ENCODE measurements around the gene PCBP4.
"Not testable (repeated sequence)": the region's sequence is repeated elsewhere in the genome, so short reads cannot be mapped to it uniquely, and the experiment has no call there.

Gene PCBP4

GRCh38 chr3:51994530-51994929 is 27.3 kb upstream of the PCBP4 start:
- DNase-seq (ENCODE audit: low spot score): no peak

GRCh38 chr3:51993657-51994056 is 26.4 kb upstream of the PCBP4 start:
- DNase-seq (ENCODE audit: low spot score): not testable (repeated sequence)

DNA sequence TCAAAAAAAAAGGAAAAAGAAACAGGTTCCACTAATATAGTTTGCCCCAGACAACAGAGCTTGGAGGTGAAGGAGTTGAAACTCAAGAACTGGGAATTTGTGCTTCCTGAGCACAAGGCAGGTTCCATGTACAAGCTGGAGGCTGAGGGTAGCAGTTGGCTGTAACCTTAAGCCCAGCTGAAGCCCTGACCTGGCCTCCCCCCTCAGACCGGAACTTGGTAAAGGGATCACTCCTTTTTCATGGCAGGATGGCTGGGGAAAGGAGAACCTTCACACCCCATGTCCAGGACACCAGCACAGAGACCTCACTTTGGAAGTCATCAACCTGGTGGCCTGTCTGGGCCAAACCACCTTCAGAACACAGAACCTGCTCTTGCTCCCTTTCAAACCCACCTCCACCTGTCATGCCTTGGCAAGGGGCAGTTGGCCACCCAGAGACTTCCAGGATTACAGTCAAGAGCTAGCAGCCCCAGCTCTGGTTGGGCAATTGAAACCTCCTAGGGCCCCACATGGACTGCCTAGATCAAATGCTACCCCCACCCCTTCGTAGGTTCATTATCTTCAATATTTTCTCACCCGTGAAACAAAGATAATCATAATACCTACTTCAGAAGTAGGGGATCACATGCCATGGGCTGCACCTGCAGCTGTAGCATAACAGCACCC is 24.9 kb upstream of the PCBP4 start:
- DNase-seq (ENCODE audit: low spot score): no peak

GRCh38 chr3:51990501-51990971 is 23.3 kb upstream of the PCBP4 start:
- not testable (repeated sequence) for DNase-seq (ENCODE audit: low spot score)

GRCh38 chr3:51988286-51989146 is 21.3 kb upstream of the PCBP4 start:
- no peak for DNase-seq (ENCODE audit: low spot score)

GRCh38 chr3:51987568-51987967 is 20.3 kb upstream of the PCBP4 start:
- DNase-seq (ENCODE audit: low spot score): no peak

DNA sequence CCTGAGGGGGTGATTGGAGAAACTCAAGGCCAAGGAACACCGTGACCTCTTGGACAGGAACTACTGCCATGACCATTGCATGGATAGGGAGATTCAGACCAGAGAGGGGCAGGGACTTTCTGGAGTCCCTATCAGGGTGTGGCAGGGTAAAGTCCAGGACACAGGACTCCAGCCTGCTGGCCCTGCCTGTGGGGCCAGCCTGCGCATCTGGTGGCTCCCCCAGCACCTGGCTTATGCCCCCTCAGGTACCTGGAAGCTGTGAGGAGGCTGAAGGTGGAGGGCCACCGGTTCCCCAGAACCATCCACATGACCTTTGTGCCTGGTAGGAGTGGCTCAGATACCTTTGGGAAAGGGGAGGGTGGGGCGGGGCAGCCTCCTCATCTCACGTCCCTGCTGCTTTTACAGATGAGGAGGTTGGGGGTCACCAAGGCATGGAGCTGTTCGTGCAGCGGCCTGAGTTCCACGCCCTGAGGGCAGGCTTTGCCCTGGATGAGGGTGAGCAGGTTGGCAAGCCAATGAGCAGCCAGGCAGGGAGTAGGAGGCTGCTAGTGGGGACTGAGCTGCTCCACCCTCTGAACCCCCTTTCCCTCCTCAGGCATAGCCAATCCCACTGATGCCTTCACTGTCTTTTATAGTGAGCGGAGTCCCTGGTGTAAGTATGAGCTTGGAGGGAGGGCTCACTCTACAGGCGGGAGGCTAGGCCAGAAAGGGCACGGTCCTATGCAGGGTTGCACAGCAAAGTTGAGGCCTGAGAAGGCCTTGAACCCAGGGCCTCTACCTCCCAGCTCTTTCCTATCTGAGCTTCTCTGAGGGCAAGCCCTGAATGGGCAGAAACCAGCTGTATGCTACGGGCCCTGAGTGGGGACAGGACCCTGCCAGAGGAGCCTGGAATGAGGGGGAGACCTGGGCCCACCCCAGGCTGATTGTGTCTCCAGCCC is 19.0 kb upstream of the PCBP4 start:
- DNase-seq (ENCODE audit: low spot score): no peak

- DNase-seq (ENCODE audit: low spot score): no peak
Measured at GRCh38 chr3:51985063-51985462, 17.8 kb upstream of the PCBP4 start.

GRCh38 chr3:51984269-51984647 is 17.0 kb upstream of the PCBP4 start:
- no peak for DNase-seq (ENCODE audit: low spot score)

GRCh38 chr3:51983578-51984268 is 16.5 kb upstream of the PCBP4 start:
- no peak for DNase-seq (ENCODE audit: low spot score)

DNA sequence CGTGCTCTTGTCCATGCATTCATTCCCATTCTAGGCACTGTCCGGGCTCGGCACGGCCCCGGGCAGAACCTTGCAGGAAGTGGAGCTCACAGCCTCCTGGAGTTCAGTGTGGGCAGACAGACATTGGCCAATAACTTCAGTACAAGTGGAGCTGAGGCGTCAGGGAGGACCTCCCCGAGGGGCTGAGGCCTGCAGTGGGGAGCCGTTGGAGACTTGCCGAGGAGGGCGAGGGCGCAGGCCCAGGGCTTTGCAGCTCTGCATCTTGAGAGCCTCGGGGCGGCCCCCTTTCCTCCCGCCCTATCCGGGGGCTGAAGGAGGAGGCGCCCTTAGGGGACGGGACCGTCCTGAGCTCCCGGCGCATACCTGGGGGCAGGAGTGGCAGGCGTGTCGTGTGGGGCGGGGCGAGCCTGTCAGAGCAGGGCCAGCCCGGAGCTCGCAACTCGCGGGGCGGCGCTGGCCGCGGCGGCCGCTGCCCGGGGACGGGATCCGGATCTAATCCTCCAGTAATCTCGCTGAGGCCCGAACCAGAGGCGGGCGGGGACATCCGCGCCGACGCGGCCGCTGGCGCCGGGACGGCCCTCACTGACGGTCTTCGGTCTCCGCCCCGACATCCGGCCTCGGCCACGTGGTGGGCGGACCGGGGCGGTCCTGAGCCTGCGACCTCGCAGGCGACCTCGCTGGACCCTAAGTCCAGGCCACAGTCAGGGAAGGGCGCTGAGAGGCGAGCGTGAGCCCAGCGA is 15.8 kb upstream of the PCBP4 start, which contains the start of gene ACY1:
Gene ACY1, plus strand, starts transcription at position 698 of the 740 bp plus-strand sequence. CDS start 530 bp downstream, outside the sequence.
- DNase-seq (ENCODE audit: low spot score): peak; percentile 94

- no peak for DNase-seq (ENCODE audit: low spot score)
Measured at GRCh38 chr3:51982352-51982837, 15.1 kb upstream of the PCBP4 start.

- no peak for DNase-seq (ENCODE audit: low spot score)
Measured at GRCh38 chr3:51980253-51980652, 13.0 kb upstream of the PCBP4 start.

DNA sequence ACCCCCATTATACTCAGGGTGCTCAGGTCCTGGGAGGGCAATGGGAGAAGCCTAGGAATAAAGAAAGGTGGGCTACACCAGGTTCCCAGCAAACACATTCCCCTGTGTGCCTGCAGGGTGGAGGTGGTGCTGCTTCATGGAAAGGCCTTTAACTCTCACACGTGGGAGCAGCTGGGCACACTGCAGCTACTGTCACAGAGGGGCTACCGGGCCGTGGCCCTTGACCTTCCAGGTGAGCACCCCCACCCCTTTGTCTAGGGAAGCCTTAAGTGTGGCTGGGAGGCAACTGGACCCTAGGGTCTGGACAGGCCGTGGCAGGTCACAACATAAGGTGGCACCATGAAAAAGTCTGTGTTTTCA is 10.9 kb upstream of the PCBP4 start:
- DNase-seq (ENCODE audit: low spot score): no peak

- no peak for DNase-seq (ENCODE audit: low spot score)
Measured at GRCh38 chr3:51977446-51978142, 10.3 kb upstream of the PCBP4 start.

- peak; percentile 79 for DNase-seq (ENCODE audit: low spot score)
Measured at GRCh38 chr3:51975852-51976549, 8.7 kb upstream of the PCBP4 start.

DNA sequence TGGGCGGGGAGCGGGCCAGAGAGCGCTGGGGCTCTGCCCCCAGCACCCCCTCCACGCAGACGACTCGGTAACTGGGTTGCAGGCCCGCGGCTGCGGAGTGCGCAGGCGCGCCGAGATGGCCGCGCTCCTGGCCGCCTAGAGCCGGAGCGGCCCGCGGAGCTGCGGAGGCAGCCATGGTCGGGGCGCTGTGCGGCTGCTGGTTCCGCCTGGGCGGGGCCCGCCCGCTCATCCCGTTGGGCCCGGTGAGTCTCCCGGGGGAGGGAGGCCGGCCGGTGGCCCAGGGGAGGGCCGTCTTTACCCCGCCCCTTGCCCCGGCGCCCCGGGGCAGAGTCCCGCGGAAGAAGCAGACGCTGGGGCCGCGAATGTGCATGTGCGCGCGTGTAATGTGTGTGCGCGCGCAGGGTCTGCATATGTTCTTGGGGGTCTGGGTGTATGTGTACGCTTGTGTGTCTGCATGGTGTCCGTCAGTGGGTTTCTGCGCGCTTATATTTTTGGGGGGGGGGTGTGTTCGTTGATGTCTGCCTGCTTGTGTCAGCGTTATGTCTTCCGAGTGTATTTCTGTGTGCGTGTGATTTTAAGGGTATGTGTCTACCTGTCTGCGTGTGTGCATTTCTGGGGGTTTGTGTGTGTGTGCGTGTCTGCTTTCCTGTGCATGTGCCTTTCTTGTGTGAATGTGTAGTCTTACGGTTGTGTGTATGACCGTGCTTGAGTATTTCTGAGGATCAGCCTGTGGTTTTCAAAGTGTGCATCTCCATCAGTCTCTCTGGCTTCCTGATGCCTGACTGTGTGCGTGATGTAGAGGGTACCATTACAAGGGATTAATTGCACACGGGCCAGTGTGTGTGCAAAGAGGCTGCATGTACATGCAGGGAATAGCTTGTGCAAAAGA is 8.0 kb upstream of the PCBP4 start, which contains the start of gene ABHD14A:
Gene ABHD14A, plus strand, starts transcription at position 102 of the 889 bp plus-strand sequence. Its CDS starts 72 bp downstream, at position 174.
- DNase-seq (ENCODE audit: low spot score): peak; percentile 81

- no peak for DNase-seq (ENCODE audit: low spot score)
Measured at GRCh38 chr3:51974277-51974962, 7.2 kb upstream of the PCBP4 start.
